Endothelial cell of umbilical vein (primary cell): Measurements from ENCODE around the gene OLIG1. TPM values are rescaled to one million over a fixed set of nuclear protein-coding genes. Genes with fewer than 3 reads are reported as not detected.

Experiments
- BruUV-seq: library from RNA; stranded (reverse); fragments of 400-500 nt; replicated peaks from 2 replicates; lab custom pipeline; 2021; lab: Mats Ljungman, UMichigan
- CTCF ChIA-PET: fragments of 300-600, 350-600 bp; sonication (Branson Sonifier 250); formaldehyde crosslinking; loops from one replicate; lab custom pipeline; 2021; ENCODE audit warnings: antibody characterized with exemption, inconsistent platforms; lab: Charles Lee
- POLR2A ChIA-PET: fragments of 300-600, 350-600 bp; sonication (Branson Sonifier 250); formaldehyde crosslinking; loops from one replicate; lab custom pipeline; 2021; ENCODE audit warnings: antibody characterized with exemption, inconsistent platforms; lab: Charles Lee
- DNase-seq: peaks from one replicate; pipeline ENCODE4 v3.0.0-alpha.2; 2011; ENCODE audit warnings: low read depth, low spot score
- FAIRE-seq: peaks from 2 replicates; lab custom pipeline; 2011; peaks lifted over from hg19 to GRCh38; lab: Jason Lieb, UNC
- H2AFZ ChIP-seq: 2 replicates; pipeline ENCODE4 v1.6.0; 2012; ENCODE audit warnings: low read depth, low read length, control low read depth, inconsistent platforms
- H3K27ac ChIP-seq: 2 replicates; pipeline ENCODE4 v1.5.1; 2011; ENCODE audit warnings: low read depth, mild to moderate bottlenecking, control low read depth, low read length, moderate library complexity; ENCODE audit not compliant: insufficient read depth
- H3K27me3 ChIP-seq, 2 experiments: 2 replicates each; pipeline versions ENCODE4 v1.6.0 to v1.6.1; 2011; ENCODE audit warnings: low read length in 2 of 2, mixed read lengths in 1 of 2; ENCODE audit not compliant: control insufficient read depth in 2 of 2, insufficient read depth in 2 of 2
- H3K36me3 ChIP-seq, 2 experiments: 2 replicates in 1 of 2; 3 replicates in 1 of 2; pipeline ENCODE4 v1.5.1; 2011; ENCODE audit warnings: low read length in 2 of 2, mild to moderate bottlenecking in 1 of 2, moderate library complexity in 1 of 2; ENCODE audit not compliant: control insufficient read depth in 2 of 2, insufficient read depth in 2 of 2; ENCODE audit errors: extremely low read depth in 1 of 2
- H3K4me1 ChIP-seq: 3 replicates; pipeline ENCODE4 v1.5.1; 2011; ENCODE audit warnings: mild to moderate bottlenecking, low read length; ENCODE audit not compliant: control insufficient read depth, insufficient read depth; ENCODE audit errors: extremely low read depth
- H3K4me2 ChIP-seq: 2 replicates; pipeline ENCODE4 v1.6.1; 2011; ENCODE audit warnings: low read length, control low read depth, mixed read lengths; ENCODE audit not compliant: insufficient read depth
- H3K4me3 ChIP-seq, 3 experiments: fragments of 200-600 bp in 1 of 3; sonication (generic), shearing (Covaris generic) in 1 of 3; replicated peaks in 1 of 3; 2 replicates each; pipeline ENCODE4 v1.5.1; 2011 to 2016; ENCODE audit warnings: control low read depth in 3 of 3, low read length in 3 of 3, mild to moderate bottlenecking in 2 of 3, inconsistent platforms in 1 of 3, low read depth in 1 of 3, moderate library complexity in 1 of 3; ENCODE audit not compliant: insufficient read depth in 1 of 3
- H3K79me2 ChIP-seq: 2 replicates; pipeline ENCODE4 v1.6.0; 2012; ENCODE audit warnings: low read length, inconsistent platforms; ENCODE audit not compliant: control insufficient read depth, insufficient read depth
- H3K9ac ChIP-seq: replicated peaks from 2 replicates; pipeline ENCODE3; 2011; ENCODE audit warnings: low read length, control low read depth; ENCODE audit not compliant: insufficient read depth; ENCODE audit errors: extremely low read depth
- H3K9me1 ChIP-seq: replicated peaks from 3 replicates; pipeline ENCODE4 v1.6.0; 2011; ENCODE audit warnings: mild to moderate bottlenecking, low read length; ENCODE audit not compliant: control insufficient read depth, insufficient read depth; ENCODE audit errors: extremely low read depth
- H3K9me3 ChIP-seq: replicated peaks from 2 replicates; pipeline ENCODE4 v1.5.1; 2012; ENCODE audit warnings: low read length, inconsistent platforms; ENCODE audit not compliant: control insufficient read depth, insufficient read depth
- H4K20me1 ChIP-seq: replicated peaks from 2 replicates; pipeline ENCODE3; 2011; ENCODE audit warnings: mild to moderate bottlenecking, low read length; ENCODE audit not compliant: control insufficient read depth, insufficient read depth; ENCODE audit errors: extremely low read depth
- EZH2 ChIP-seq: IDR thresholded peaks from 2 replicates; pipeline ENCODE4 v1.6.1; 2012; ENCODE audit warnings: borderline replicate concordance, low read depth, mild to moderate bottlenecking, moderate library complexity, low read length, inconsistent platforms; ENCODE audit not compliant: severe bottlenecking
- FOS ChIP-seq: IDR thresholded peaks from 2 replicates; pipeline ENCODE4 v1.6.1; 2011; ENCODE audit warnings: mild to moderate bottlenecking, low read length, moderate library complexity, borderline replicate concordance; ENCODE audit not compliant: insufficient read depth
- GATA2 ChIP-seq: IDR thresholded peaks from 2 replicates; pipeline ENCODE4 v1.7.0; 2011; ENCODE audit warnings: low read depth, mild to moderate bottlenecking, moderate library complexity, mixed read lengths, low read length; ENCODE audit not compliant: insufficient read length, insufficient read depth
- JUN ChIP-seq: IDR thresholded peaks from 2 replicates; pipeline ENCODE4 v1.6.1; 2011; ENCODE audit warnings: borderline replicate concordance, low read depth; ENCODE audit not compliant: insufficient read length, insufficient read depth
- MYC ChIP-seq: IDR thresholded peaks from one replicate; pipeline ENCODE4 v1.6.1; 2011; ENCODE audit warnings: mild to moderate bottlenecking, low read depth, low read length
- POLR2A ChIP-seq: IDR thresholded peaks from 2 replicates; pipeline ENCODE4 v1.6.1; 2012; ENCODE audit warnings: low read depth, mild to moderate bottlenecking, control low read depth, low read length
- POLR2AphosphoS5 ChIP-seq: IDR thresholded peaks from 2 replicates; pipeline ENCODE4 v1.6.1; 2012; ENCODE audit warnings: low read depth, mild to moderate bottlenecking, control low read depth, low read length, moderate library complexity; ENCODE audit not compliant: insufficient read depth
- dilution Hi-C: fragments of 300-500 bp; cut with MboI; formaldehyde crosslinking; loops from one replicate; pipeline ENCODE4 v1.15.0; 2019; ENCODE audit warnings: low sequenced_read_pairs; ENCODE audit not compliant: extremely low pct_ligation_motif_present
- intact Hi-C: fragments of 100-400 bp; cut with micrococcal nuclease; formaldehyde crosslinking; loops from one replicate; pipeline ENCODE4 v1.10.0; 2022
- polyA plus RNA-seq, 4 experiments: library from polyadenylated mRNA; depleted of rRNA in 3 of 4; stranded (reverse) in 3 of 4; unstranded in 1 of 4; fragments of >200 nt; gene quantifications; 2 replicates each; pipeline versions ENCODE4 v1.2.1 to v1.2.3, GENCODE V29; 2011 to 2012; ENCODE audit warnings: missing spikeins in 1 of 4
- total RNA-seq: library from RNA; stranded (reverse); gene quantifications from 2 replicates; pipeline ENCODE4 v1.2.3, GENCODE V29; 2021
- TF ChIP-seq, protein P1 (sequence below): IDR thresholded peaks from 2 replicates; pipeline ENCODE4 v1.6.1; 2011; ENCODE audit not compliant: insufficient read depth, insufficient read length
- TF ChIP-seq, protein P2 (sequence below), 2 donors: IDR thresholded peaks; 1 replicate in 1 of 2; 2 replicates in 1 of 2; pipeline ENCODE4 v1.5.1; 2011; ENCODE audit warnings: low read length in 2 of 2, mild to moderate bottlenecking in 2 of 2, moderate library complexity in 2 of 2, control low read depth in 1 of 2, inconsistent platforms in 1 of 2, low read depth in 1 of 2; ENCODE audit not compliant: insufficient read depth in 1 of 2; ENCODE audit errors: extremely low read depth in 1 of 2

Gene OLIG1
- total and polyA plus RNA-seq, 2 donors (not counting 3 experiments of a cell fraction or from before 2014, with no cell fraction given), result not detected

DNA sequence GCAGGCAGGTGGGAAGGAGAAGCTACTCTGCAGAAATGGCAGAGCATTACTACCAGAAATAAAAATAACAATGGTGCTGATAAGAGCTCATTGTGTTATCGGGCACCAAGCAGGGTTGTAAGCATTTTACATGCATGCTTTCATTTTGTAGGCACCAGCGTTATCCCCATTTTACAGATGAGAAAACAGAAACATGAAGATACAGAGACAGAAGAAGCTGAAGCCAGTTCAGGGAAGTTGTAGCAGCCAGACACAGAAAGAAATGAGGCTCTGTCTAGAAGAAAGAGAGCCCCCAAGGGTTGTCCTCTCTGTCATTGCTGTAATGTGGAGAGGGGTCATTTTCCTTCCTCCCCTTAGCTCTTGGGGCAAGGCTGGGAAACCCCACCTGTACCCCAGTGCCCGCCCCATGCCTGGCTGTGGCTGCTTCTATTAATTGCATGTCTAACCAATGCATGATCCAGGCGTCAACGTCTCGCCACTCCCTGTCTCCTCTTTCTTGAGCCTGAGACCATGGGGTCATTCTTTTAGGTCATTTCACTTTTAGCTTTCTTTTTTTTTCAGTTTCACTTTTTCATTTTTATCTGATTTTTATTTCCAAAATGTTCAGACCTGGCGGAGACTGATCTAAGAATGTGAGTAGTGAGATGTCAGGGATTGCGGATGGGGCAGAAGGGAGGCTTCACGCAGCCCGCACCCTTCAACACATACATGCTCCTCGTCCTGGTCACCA lies 6.8 kb downstream of the OLIG1 start:
- ChIA-PET CTCF (interaction anchor here (0.8 to 1.7 kb wide), 2 partner anchors 50 to 82 kb away, joined by 3 to 4 read pairs; no protein-coding TSS in a partner anchor), POLR2A (no interaction called here)
- dilution Hi-C loops, result no loop called here
- no peak for DNase-seq
- Histone ChIP-seq H3K4me1 (peaks cover 2% of the 10 kb centered on the region), H3K4me3 (no peak overlapping the region), H3K27me3 (peaks cover 51 to 54% of the 10 kb centered on the region in 2 experiments), H3K27ac (no peak overlapping the region), H3K9ac (no peak overlapping the region), H3K36me3 (no peaks in the 10 kb centered on the region), H3K9me1 (no peaks in the 10 kb centered on the region), H4K20me1 (no peaks in the 10 kb centered on the region), H3K9me3 (no peaks in the 10 kb centered on the region), H2AFZ (no peak overlapping the region), H3K4me2 (no peak overlapping the region), H3K79me2 (no peaks in the 10 kb centered on the region)
- TF ChIP-seq, protein P1, sequence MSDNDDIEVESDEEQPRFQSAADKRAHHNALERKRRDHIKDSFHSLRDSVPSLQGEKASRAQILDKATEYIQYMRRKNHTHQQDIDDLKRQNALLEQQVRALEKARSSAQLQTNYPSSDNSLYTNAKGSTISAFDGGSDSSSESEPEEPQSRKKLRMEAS, result no peak
- no peak for TF ChIP-seq POLR2AphosphoS5
- no peak for TF ChIP-seq JUN
- no peak for TF ChIP-seq POLR2A
- TF ChIP-seq MYC, result no peak
- TF ChIP-seq EZH2, result no peak
- no peak for TF ChIP-seq FOS
- TF ChIP-seq GATA2, result no peak
- TF ChIP-seq, protein P2, sequence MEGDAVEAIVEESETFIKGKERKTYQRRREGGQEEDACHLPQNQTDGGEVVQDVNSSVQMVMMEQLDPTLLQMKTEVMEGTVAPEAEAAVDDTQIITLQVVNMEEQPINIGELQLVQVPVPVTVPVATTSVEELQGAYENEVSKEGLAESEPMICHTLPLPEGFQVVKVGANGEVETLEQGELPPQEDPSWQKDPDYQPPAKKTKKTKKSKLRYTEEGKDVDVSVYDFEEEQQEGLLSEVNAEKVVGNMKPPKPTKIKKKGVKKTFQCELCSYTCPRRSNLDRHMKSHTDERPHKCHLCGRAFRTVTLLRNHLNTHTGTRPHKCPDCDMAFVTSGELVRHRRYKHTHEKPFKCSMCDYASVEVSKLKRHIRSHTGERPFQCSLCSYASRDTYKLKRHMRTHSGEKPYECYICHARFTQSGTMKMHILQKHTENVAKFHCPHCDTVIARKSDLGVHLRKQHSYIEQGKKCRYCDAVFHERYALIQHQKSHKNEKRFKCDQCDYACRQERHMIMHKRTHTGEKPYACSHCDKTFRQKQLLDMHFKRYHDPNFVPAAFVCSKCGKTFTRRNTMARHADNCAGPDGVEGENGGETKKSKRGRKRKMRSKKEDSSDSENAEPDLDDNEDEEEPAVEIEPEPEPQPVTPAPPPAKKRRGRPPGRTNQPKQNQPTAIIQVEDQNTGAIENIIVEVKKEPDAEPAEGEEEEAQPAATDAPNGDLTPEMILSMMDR (IDR thresholded peaks at IDR 0.05; ENCODE audit: extremely low read depth in 1 of 2, insufficient read depth in 1 of 2, low read depth in 1 of 2, low read length in 2 of 2), result no peak
- no peak for FAIRE-seq
- no TSS peak for BruUV-seq
- intact Hi-C loops, result loop anchor here (10.0 kb wide), 1 partner anchor 52 kb away; the partner anchor contains the start of gene OLIG2
